ENCODE data around the gene SCYL2.

- TF ChIP-seq CTCF (IDR thresholded peaks at IDR 0.05) = no peak
- TF ChIP-seq POLR2A (IDR thresholded peaks at IDR 0.05) = no peak
- TF ChIP-seq EP300 (IDR thresholded peaks at IDR 0.05) = no peak
These were observed 13.5 kb upstream of the SCYL2 start for GRCh38 chr12:100253437-100253836.

Measured in ovary (tissue), 3 donors.